ENCODE results near the gene ADAMTS1. TPM values are rescaled to one million over a fixed set of nuclear protein-coding genes. Genes with fewer than 3 reads are reported as not detected.

ADAMTS1 gene
- total RNA-seq, 1 donor from 2014 or later: 6.7 TPM

DNA sequence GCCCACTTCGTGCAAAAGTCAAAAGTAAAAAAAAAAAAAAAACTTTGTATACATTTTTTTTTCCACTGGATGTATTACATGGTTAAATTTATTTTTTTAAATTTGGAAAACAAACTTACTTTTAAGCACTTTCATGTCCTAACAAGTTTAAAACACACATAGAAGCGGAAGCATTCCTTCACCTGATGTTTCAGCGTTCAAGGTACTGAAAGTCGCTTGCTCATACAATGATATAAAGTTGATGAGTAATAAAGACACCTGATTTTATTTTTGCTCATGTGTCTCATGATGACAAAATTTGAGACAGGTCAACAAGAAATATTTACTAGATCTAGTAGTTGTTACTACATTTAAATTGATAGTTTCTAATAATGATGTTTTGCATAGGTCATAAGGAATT lies 35.5 kb downstream of the ADAMTS1 start:
- DNase-seq (ENCODE audit: low spot score): no peak
- H3K4me1 Mint-ChIP-seq: peaks cover 5% of the 10 kb centered on the region
- TF ChIP-seq, protein P1, sequence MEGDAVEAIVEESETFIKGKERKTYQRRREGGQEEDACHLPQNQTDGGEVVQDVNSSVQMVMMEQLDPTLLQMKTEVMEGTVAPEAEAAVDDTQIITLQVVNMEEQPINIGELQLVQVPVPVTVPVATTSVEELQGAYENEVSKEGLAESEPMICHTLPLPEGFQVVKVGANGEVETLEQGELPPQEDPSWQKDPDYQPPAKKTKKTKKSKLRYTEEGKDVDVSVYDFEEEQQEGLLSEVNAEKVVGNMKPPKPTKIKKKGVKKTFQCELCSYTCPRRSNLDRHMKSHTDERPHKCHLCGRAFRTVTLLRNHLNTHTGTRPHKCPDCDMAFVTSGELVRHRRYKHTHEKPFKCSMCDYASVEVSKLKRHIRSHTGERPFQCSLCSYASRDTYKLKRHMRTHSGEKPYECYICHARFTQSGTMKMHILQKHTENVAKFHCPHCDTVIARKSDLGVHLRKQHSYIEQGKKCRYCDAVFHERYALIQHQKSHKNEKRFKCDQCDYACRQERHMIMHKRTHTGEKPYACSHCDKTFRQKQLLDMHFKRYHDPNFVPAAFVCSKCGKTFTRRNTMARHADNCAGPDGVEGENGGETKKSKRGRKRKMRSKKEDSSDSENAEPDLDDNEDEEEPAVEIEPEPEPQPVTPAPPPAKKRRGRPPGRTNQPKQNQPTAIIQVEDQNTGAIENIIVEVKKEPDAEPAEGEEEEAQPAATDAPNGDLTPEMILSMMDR (IDR thresholded peaks at IDR 0.05): no peak
- TF ChIP-seq EZH2phosphoT487 (IDR thresholded peaks at IDR 0.05) (no peak), EZH2 (IDR thresholded peaks at IDR 0.05) (no peak)

DNA sequence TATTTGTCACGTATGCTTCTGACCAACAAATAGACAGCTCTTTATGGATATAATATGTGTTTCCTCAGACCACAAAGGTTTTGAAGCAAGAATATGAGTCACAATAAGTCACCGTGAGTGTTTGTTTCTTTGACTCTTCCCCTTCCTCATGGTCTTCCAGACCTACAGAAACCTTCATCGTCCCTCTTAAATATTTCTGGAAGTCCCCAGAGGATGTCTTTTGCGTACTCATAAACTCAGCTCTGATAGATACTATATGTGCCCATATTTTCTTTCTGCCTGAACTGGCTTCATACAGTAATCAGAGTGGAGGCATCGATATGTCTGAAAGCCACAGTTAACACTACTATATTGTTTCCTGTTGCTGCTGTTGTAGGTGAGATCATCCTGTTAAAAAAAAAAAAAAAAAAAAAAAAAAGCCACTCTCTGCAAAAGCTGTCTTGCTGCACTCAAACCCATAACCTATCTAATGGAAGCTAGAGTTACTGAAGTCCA lies 38.4 kb downstream of the ADAMTS1 start:
- Histone ChIP-seq H3K9me3 (ENCODE audit: low read depth) (no peaks in the 10 kb centered on the region), H3K4me2 (no peak overlapping the region), H4K20me1 (ENCODE audit: low read depth) (no peaks in the 10 kb centered on the region), H3K27ac (no peak overlapping the region), H3K79me2 (ENCODE audit: low read depth) (no peaks in the 10 kb centered on the region), H2AFZ (replicated peaks) (no peak overlapping the region), H3K36me3 (no peaks in the 10 kb centered on the region), H3F3A (ENCODE audit: low read depth) (no peaks in the 10 kb centered on the region), H3K4me1 (no peaks in the 10 kb centered on the region), H3K4me3 (no peak overlapping the region), H3K9ac (no peak overlapping the region), H3K27me3 (no peaks in the 10 kb centered on the region)
- no peaks in the 10 kb centered on the region for H3K36me3 Mint-ChIP-seq
- DNase-seq (ENCODE audit: low spot score): no peak
- H3K27me3 Mint-ChIP-seq (ENCODE audit: insufficient read depth, low read depth): no peaks in the 10 kb centered on the region
- H3K9me3 Mint-ChIP-seq: no peaks in the 10 kb centered on the region
- H3K27ac Mint-ChIP-seq: no peak overlapping the region
- no peak for TF ChIP-seq EZH2phosphoT487 (IDR thresholded peaks at IDR 0.05)
- TF ChIP-seq EZH2 (IDR thresholded peaks at IDR 0.05): no peak
- TF ChIP-seq, protein P1 (IDR thresholded peaks at IDR 0.05): no peak
- no peak overlapping the region for H3K4me3 Mint-ChIP-seq
- H3K4me1 Mint-ChIP-seq: peaks cover 5% of the 10 kb centered on the region

More for the DNA sequence above, 35.5 kb downstream of the ADAMTS1 start:
- Histone ChIP-seq H3K9me3 (ENCODE audit: low read depth) (no peaks in the 10 kb centered on the region), H3K4me2 (no peak overlapping the region), H3K27me3 (no peaks in the 10 kb centered on the region), H3K4me1 (no peaks in the 10 kb centered on the region), H2AFZ (replicated peaks) (no peak overlapping the region), H4K20me1 (ENCODE audit: low read depth) (no peaks in the 10 kb centered on the region), H3K36me3 (no peaks in the 10 kb centered on the region), H3K79me2 (ENCODE audit: low read depth) (no peaks in the 10 kb centered on the region), H3K27ac (no peak overlapping the region), H3K9ac (no peak overlapping the region), H3K4me3 (no peak overlapping the region), H3F3A (ENCODE audit: low read depth) (no peaks in the 10 kb centered on the region)
- Mint-ChIP-seq H3K4me3 (no peak overlapping the region), H3K36me3 (no peaks in the 10 kb centered on the region), H3K9me3 (no peaks in the 10 kb centered on the region), H3K27ac (no peak overlapping the region), H3K27me3 (ENCODE audit: insufficient read depth, low read depth) (peaks cover 2% of the 10 kb centered on the region)

DNA sequence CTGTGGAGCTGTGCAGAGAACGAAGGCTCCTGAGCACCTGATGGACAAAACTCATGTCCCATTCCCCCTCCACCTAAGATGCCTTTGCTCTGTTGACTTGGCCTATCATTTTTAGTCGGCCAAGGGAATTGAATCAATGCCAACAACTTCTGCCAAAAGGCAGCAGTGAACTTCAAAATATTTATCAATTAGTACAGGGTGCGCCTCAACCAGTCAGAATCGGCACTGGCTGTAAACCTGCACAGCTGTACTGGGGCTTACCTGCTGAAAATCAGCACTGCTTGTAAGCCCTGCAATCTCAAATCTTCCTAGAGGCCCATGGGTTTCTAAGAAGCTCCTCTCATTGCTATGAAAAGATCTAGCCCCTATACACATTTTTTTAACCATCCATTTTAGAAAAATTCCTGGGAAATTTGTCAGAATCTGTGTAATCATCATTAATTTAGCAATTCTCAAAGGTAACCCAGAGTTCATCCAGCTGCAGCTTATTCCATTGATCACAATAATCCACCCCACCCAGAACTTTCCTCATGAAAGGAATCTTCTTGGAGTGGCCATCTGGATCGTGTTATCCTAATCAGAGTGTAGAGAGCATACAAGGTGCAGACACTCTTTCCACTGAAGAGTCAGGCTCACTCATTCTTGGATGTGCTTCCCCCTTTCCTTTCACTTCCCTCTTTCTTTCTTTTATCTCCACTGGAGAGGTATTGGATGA lies 40.2 kb downstream of the ADAMTS1 start:
- no peaks in the 10 kb centered on the region for H3K4me1 Mint-ChIP-seq
- no peak overlapping the region for H3K27ac Mint-ChIP-seq
- Histone ChIP-seq H3K9me3 (ENCODE audit: low read depth) (no peaks in the 10 kb centered on the region), H2AFZ (replicated peaks) (no peak overlapping the region), H3K27ac (no peak overlapping the region), H3K9ac (no peak overlapping the region), H3K27me3 (no peaks in the 10 kb centered on the region), H4K20me1 (ENCODE audit: low read depth) (no peaks in the 10 kb centered on the region), H3K4me3 (no peak overlapping the region), H3K4me2 (no peak overlapping the region), H3F3A (ENCODE audit: low read depth) (no peaks in the 10 kb centered on the region), H3K4me1 (no peaks in the 10 kb centered on the region), H3K36me3 (no peaks in the 10 kb centered on the region), H3K79me2 (ENCODE audit: low read depth) (no peaks in the 10 kb centered on the region)
- H3K9me3 Mint-ChIP-seq: no peaks in the 10 kb centered on the region
- no peaks in the 10 kb centered on the region for H3K27me3 Mint-ChIP-seq (ENCODE audit: insufficient read depth, low read depth)
- H3K4me3 Mint-ChIP-seq: no peak overlapping the region
- no peak for TF ChIP-seq EZH2 (IDR thresholded peaks at IDR 0.05)
- no peak for TF ChIP-seq EZH2phosphoT487 (IDR thresholded peaks at IDR 0.05)
- TF ChIP-seq, protein P1 (IDR thresholded peaks at IDR 0.05): no peak
- no peaks in the 10 kb centered on the region for H3K36me3 Mint-ChIP-seq
- DNase-seq (ENCODE audit: low spot score): no peak

All from neural progenitor cell (in vitro differentiated cells).